ENCODE data around the gene SETD2. TPM values are rescaled to one million over a fixed set of nuclear protein-coding genes. Genes with fewer than 3 reads are reported as not detected.
"Not testable (repeated sequence)": the region's sequence is repeated elsewhere in the genome, so short reads cannot be mapped to it uniquely, and the experiment has no call there.

The SETD2 gene
- 10 to 100 TPM; 70.3 to 92.1 (median 87.3) TPM for total RNA-seq

GRCh38 chr3:47164007-47164881 lies at the start of gene SETD2:
SETD2 (minus strand) TSS chr3:47164113; CDS start chr3:47163924, 189 bp downstream.
- H3K9me3 ChIP-seq: no peaks in the 10 kb centered on the region
- peaks cover 0 to 25% of the 10 kb centered on the region in 2 donors for H3K4me1 ChIP-seq
- peak; percentile 93 to 95 for DNase-seq

GRCh38 chr3:47210863-47211405 lies 47.0 kb upstream of the SETD2 start:
- Histone ChIP-seq H3K4me3 (no peak overlapping the region), H3K27ac (no peak overlapping the region), H3K9me3 (no peaks in the 10 kb centered on the region), H3K36me3 (no peaks in the 10 kb centered on the region), H3K4me1 (no peaks in the 10 kb centered on the region), H3K27me3 (no peaks in the 10 kb centered on the region)
- no peak for TF ChIP-seq CTCF (IDR thresholded peaks at IDR 0.05)
- TF ChIP-seq POLR2A (IDR thresholded peaks at IDR 0.05): no peak
- no peak for DNase-seq
- intact Hi-C loops (cut with DNase I; ENCODE audit: low total_unique reads): no loop called here

More at GRCh38 chr3:47164007-47164881, at the start of gene SETD2:
- intact Hi-C loops (cut with DNase I; ENCODE audit: low total_unique reads): no loop called here
- peak within 1 kb of the TSS; percentile 85 to 88 for H3K4me3 ChIP-seq
- H3K36me3 ChIP-seq: no peaks in the 10 kb centered on the region
- peak in 1 of 2 donors; percentile 71 for TF ChIP-seq POLR2A (IDR thresholded peaks at IDR 0.05)
- peak; percentile 5 to 57 (median 38) for TF ChIP-seq CTCF (IDR thresholded peaks at IDR 0.05)
- no peaks in the 10 kb centered on the region for H3K27me3 ChIP-seq
- H3K27ac ChIP-seq: peak within 1 kb of the TSS; percentile 91 to 95

- H3K27me3 ChIP-seq; DNase-seq; H3K9me3 ChIP-seq; H3K36me3 ChIP-seq; H3K4me1 ChIP-seq; intact Hi-C loops (cut with DNase I; ENCODE audit: low total_unique reads); H3K27ac ChIP-seq; H3K4me3 ChIP-seq: not testable (repeated sequence)
Measured at GRCh38 chr3:47206022-47206421, 42.1 kb upstream of the SETD2 start.

- no peaks in the 10 kb centered on the region for H3K9me3 ChIP-seq
- DNase-seq: no peak
- H3K4me3 ChIP-seq: no peak overlapping the region
- no peak overlapping the region for H3K27ac ChIP-seq
- H3K27me3 ChIP-seq: no peaks in the 10 kb centered on the region
- H3K4me1 ChIP-seq: no peaks in the 10 kb centered on the region
- no peak for TF ChIP-seq CTCF (IDR thresholded peaks at IDR 0.05)
- TF ChIP-seq POLR2A (IDR thresholded peaks at IDR 0.05): no peak
- H3K36me3 ChIP-seq: no peaks in the 10 kb centered on the region
- intact Hi-C loops (cut with DNase I; ENCODE audit: low total_unique reads): no loop called here
Measured at GRCh38 chr3:47204875-47205274, 41.0 kb upstream of the SETD2 start.

GRCh38 chr3:47202542-47202941 lies 38.6 kb upstream of the SETD2 start:
- no peak overlapping the region for H3K4me3 ChIP-seq
- TF ChIP-seq CTCF (IDR thresholded peaks at IDR 0.05) (no peak), POLR2A (IDR thresholded peaks at IDR 0.05) (no peak)
- DNase-seq: no peak
- H3K9me3 ChIP-seq: no peaks in the 10 kb centered on the region
- H3K36me3 ChIP-seq: no peaks in the 10 kb centered on the region
- H3K27ac ChIP-seq: no peak overlapping the region
- no peaks in the 10 kb centered on the region for H3K4me1 ChIP-seq
- intact Hi-C loops (cut with DNase I; ENCODE audit: low total_unique reads): no loop called here
- no peaks in the 10 kb centered on the region for H3K27me3 ChIP-seq

Data from uterus (tissue), 4 donors.